AG08396 (cell line): ENCODE results near the gene ATPAF2.
A peak's percentile ranks its signal among the peaks of the same experiment; 100 is the strongest.
"Not testable (repeated sequence)": the region's sequence is repeated elsewhere in the genome, so short reads cannot be mapped to it uniquely, and the experiment has no call there.

Experiments used
- DNase-seq: peaks from one replicate; pipeline ENCODE4 v3.0.0; 2012; ENCODE audit warnings: low spot score, mixed read lengths

ATPAF2 gene

GRCh38 chr17:18009609-18010420, 29.2 kb downstream of the ATPAF2 start:
- no peak for DNase-seq

- DNase-seq: peak; percentile 89
These were observed 30.3 kb downstream of the ATPAF2 start for GRCh38 chr17:18008496-18009268.

GRCh38 chr17:18006495-18007239, 32.3 kb downstream of the ATPAF2 start:
- no peak for DNase-seq

GRCh38 chr17:18005496-18005895, 33.5 kb downstream of the ATPAF2 start:
- DNase-seq: no peak

- DNase-seq: no peak
These were observed 34.1 kb downstream of the ATPAF2 start for GRCh38 chr17:18004884-18005305.

GRCh38 chr17:18004345-18004744, 34.6 kb downstream of the ATPAF2 start:
- DNase-seq: no peak

GRCh38 chr17:18002171-18002570, 36.8 kb downstream of the ATPAF2 start:
- peak; percentile 32 for DNase-seq

- no peak for DNase-seq
These were observed 38.9 kb downstream of the ATPAF2 start for GRCh38 chr17:18000030-18000408.

- DNase-seq: no peak
These were observed 39.5 kb downstream of the ATPAF2 start for GRCh38 chr17:17999364-18000029.

- DNase-seq: no peak
These were observed 40.0 kb downstream of the ATPAF2 start for GRCh38 chr17:17998934-17999333.

- DNase-seq: not testable (repeated sequence)
These were observed 43.1 kb downstream of the ATPAF2 start for GRCh38 chr17:17995887-17996286.

GRCh38 chr17:17994271-17995069, 44.5 kb downstream of the ATPAF2 start:
- DNase-seq: no peak

GRCh38 chr17:17993852-17994251, 45.1 kb downstream of the ATPAF2 start:
- no peak for DNase-seq

GRCh38 chr17:17993366-17993765, 45.6 kb downstream of the ATPAF2 start:
- DNase-seq: no peak

GRCh38 chr17:17990282-17990681, 48.7 kb downstream of the ATPAF2 start:
- no peak for DNase-seq

- DNase-seq: no peak
These were observed 49.4 kb downstream of the ATPAF2 start for GRCh38 chr17:17989618-17990017.

GRCh38 chr17:17989081-17989480, 49.9 kb downstream of the ATPAF2 start:
- DNase-seq: no peak

- DNase-seq: no peak
These were observed 50.5 kb downstream of the ATPAF2 start for GRCh38 chr17:17988427-17988945.

GRCh38 chr17:17987901-17988300, 51.1 kb downstream of the ATPAF2 start:
- no peak for DNase-seq

GRCh38 chr17:17987187-17987896, 51.6 kb downstream of the ATPAF2 start:
- no peak for DNase-seq
